A549 (cell line): Measurements from ENCODE around the gene DLGAP1. TPM values are rescaled to one million over a fixed set of nuclear protein-coding genes. Genes with fewer than 3 reads are reported as not detected.

ENCODE experiments used
- ATAC-seq, 2 experiments: fragments of 200-7000 bp in 1 of 2; fragments of >200 bp in 1 of 2; cut with Nextera tagmentation in 1 of 2; cut with Tn5 transposase in 1 of 2; 3 replicates each; pipeline versions ENCODE4 v1.8.0 to v1.9.1; 2018 to 2020; ENCODE audit warnings: mild to moderate bottlenecking in 1 of 2, moderate library complexity in 1 of 2
- CTCF ChIA-PET: fragments of 300-600 bp; sonication (Branson Sonifier 250); formaldehyde crosslinking; extraction: SDS; loops from one replicate; lab custom pipeline; 2021; ENCODE audit warnings: antibody characterized with exemption, inconsistent platforms; lab: Yijun Ruan, JAX
- POLR2A ChIA-PET: fragments of 350-600 bp; formaldehyde crosslinking; extraction: SDS; loops from one replicate; lab custom pipeline; 2021; ENCODE audit warnings: antibody characterized with exemption, inconsistent platforms; lab: Yijun Ruan, JAX
- DNase-seq, 2 experiments: peaks; one replicate each; pipeline versions ENCODE4 v3.0.0 to v3.0.0-alpha.2; 2011 to 2016; ENCODE audit warnings: low read depth in 1 of 2, low spot score in 1 of 2
- FAIRE-seq: peaks from 2 replicates; lab custom pipeline; 2011; peaks lifted over from hg19 to GRCh38; lab: Jason Lieb, UNC
- H3K27ac ChIP-seq, 2 experiments: fragments of >200 bp; sonication (Bioruptor Twin); formaldehyde crosslinking; 3 replicates each; pipeline ENCODE4 v1.5.1; 2016 to 2017
- H3K4me1 ChIP-seq: fragments of >200 bp; sonication (Bioruptor Twin); formaldehyde crosslinking; 3 replicates; pipeline ENCODE4 v1.6.1; 2016
- H3K4me2 ChIP-seq: fragments of >200 bp; sonication (Bioruptor Twin); formaldehyde crosslinking; 3 replicates; pipeline ENCODE4 v1.6.1; 2016
- H3K4me3 ChIP-seq: fragments of >200 bp; sonication (Bioruptor Twin); formaldehyde crosslinking; 3 replicates; pipeline ENCODE4 v1.5.1; 2016
- H3K9me3 ChIP-seq: fragments of >200 bp; sonication (Bioruptor Twin); formaldehyde crosslinking; 3 replicates; pipeline ENCODE4 v1.6.1; 2016
- BCL3 ChIP-seq: fragments of >200 bp; sonication (Bioruptor Twin); formaldehyde crosslinking; IDR thresholded peaks from 3 replicates; pipeline ENCODE4 v1.6.1; 2016
- BHLHE40 ChIP-seq: IDR thresholded peaks from 2 replicates; pipeline ENCODE4 v1.6.1; 2012; ENCODE audit warnings: low read depth, low read length, inconsistent platforms
- CBX2 ChIP-seq: fragments of 200-600 bp; sonication (generic); IDR thresholded peaks from 2 replicates; pipeline ENCODE4 v1.6.1; 2016; ENCODE audit warnings: low read depth, mild to moderate bottlenecking, borderline replicate concordance
- CEBPB ChIP-seq, 2 experiments: fragments of >200 bp in 1 of 2; sonication (Bioruptor Twin) in 1 of 2; formaldehyde crosslinking in 1 of 2; IDR thresholded peaks; 2 replicates each; pipeline ENCODE4 v1.6.1; 2012 to 2016
- CHD2 ChIP-seq: fragments of 150-350 bp; IDR thresholded peaks from 2 replicates; pipeline ENCODE4 v1.6.1; 2014; ENCODE audit warnings: low read length; ENCODE audit not compliant: partially characterized antibody
- E2F6 ChIP-seq: IDR thresholded peaks from 2 replicates; pipeline ENCODE4 v1.6.1; 2012; ENCODE audit warnings: low read depth, borderline replicate concordance
- FOSB ChIP-seq: fragments of 250-450 bp; sonication (Bioruptor Pico); IDR thresholded peaks from 2 replicates; pipeline ENCODE4 v1.5.0; 2020; ENCODE audit warnings: mild to moderate bottlenecking, moderate library complexity
- HMGXB4 ChIP-seq: fragments of 250-450 bp; sonication (Bioruptor Pico); IDR thresholded peaks from 2 replicates; pipeline ENCODE4 v1.5.0; 2021; ENCODE audit warnings: mild to moderate bottlenecking, moderate library complexity, borderline replicate concordance
- HOXA7 ChIP-seq: fragments of 250-450 bp; sonication (Bioruptor Pico); IDR thresholded peaks from 2 replicates; pipeline ENCODE4 v1.5.0; 2020; ENCODE audit warnings: mild to moderate bottlenecking, moderate library complexity
- HOXB13 ChIP-seq: fragments of 250-450 bp; sonication (Bioruptor Pico); IDR thresholded peaks from 2 replicates; pipeline ENCODE4 v1.5.0; 2020; ENCODE audit warnings: low read depth, mild to moderate bottlenecking, moderate library complexity
- KDM5A ChIP-seq: fragments of 200-600 bp; sonication (generic); IDR thresholded peaks from 2 replicates; pipeline ENCODE4 v1.6.1; 2016; ENCODE audit warnings: antibody characterized with exemption, mild to moderate bottlenecking
- NPAS2 ChIP-seq: fragments of 250-450 bp; sonication (Bioruptor Pico); IDR thresholded peaks from 2 replicates; pipeline ENCODE4 v1.8.0; 2022; ENCODE audit warnings: mild to moderate bottlenecking, moderate library complexity, borderline replicate concordance
- PBX3 ChIP-seq: IDR thresholded peaks from 2 replicates; pipeline ENCODE4 v1.6.1; 2012
- PHF8 ChIP-seq: fragments of 200-600 bp; sonication (generic); IDR thresholded peaks from 2 replicates; pipeline ENCODE4 v1.6.1; 2016; ENCODE audit warnings: low read depth, mild to moderate bottlenecking, antibody characterized with exemption, moderate library complexity, borderline replicate concordance
- POLR2A ChIP-seq: IDR thresholded peaks from 2 replicates; pipeline ENCODE4 v1.6.1; 2012; ENCODE audit warnings: mild to moderate bottlenecking, low read length
- RCOR1 ChIP-seq: fragments of 150-350 bp; IDR thresholded peaks from 2 replicates; pipeline ENCODE4 v1.6.1; 2014; ENCODE audit warnings: antibody characterized with exemption, low read length, low read depth
- SMC3 ChIP-seq: fragments of >200 bp; sonication (Bioruptor Twin); formaldehyde crosslinking; IDR thresholded peaks from 3 replicates; pipeline ENCODE4 v1.6.1; 2018; ENCODE audit warnings: inconsistent platforms
- SREBF2 ChIP-seq: fragments of 450-650 bp; IDR thresholded peaks from 2 replicates; pipeline ENCODE4 v1.6.1; 2014; ENCODE audit warnings: mild to moderate bottlenecking, moderate library complexity
- TFCP2L1 ChIP-seq: fragments of 250-450 bp; sonication (Bioruptor Pico); IDR thresholded peaks from 2 replicates; pipeline ENCODE4 v1.5.0; 2021; ENCODE audit warnings: mild to moderate bottlenecking
- USF2 ChIP-seq: fragments of 450-650 bp; IDR thresholded peaks from 2 replicates; pipeline ENCODE4 v1.6.1; 2014; ENCODE audit warnings: antibody characterized with exemption
- ZFP36 ChIP-seq: fragments of 450-650 bp; IDR thresholded peaks from 2 replicates; pipeline ENCODE4 v1.6.1; 2014; ENCODE audit warnings: borderline replicate concordance; ENCODE audit not compliant: partially characterized antibody
- ZNF302 ChIP-seq: fragments of 250-450 bp; sonication (Bioruptor Pico); IDR thresholded peaks from 2 replicates; pipeline ENCODE4 v1.9.0; 2021; ENCODE audit warnings: inconsistent platforms, mild to moderate bottlenecking, moderate library complexity
- ZSCAN20 ChIP-seq: fragments of 250-450 bp; sonication (Bioruptor Pico); IDR thresholded peaks from 2 replicates; pipeline ENCODE4 v1.8.0; 2022; ENCODE audit warnings: mild to moderate bottlenecking, moderate library complexity
- WGBS: methylation state at CpG from one replicate; pipeline ENCODE4 v1.1.6; 2017; ENCODE audit errors: missing lambda C conversion rate; 5-methylcytosine and 5-hydroxymethylcytosine counted together
- polyA plus RNA-seq, 4 experiments: library from polyadenylated mRNA; depleted of rRNA in 3 of 4; stranded (reverse); fragments of >200 nt; fragmentation: RNase III in 1 of 4; extraction: RNeasy Plus Mini Kit Qiagen cat#74134 plus additional on column Dnase treatment in 1 of 4; gene quantifications; 2 replicates in 3 of 4; 3 replicates in 1 of 4; pipeline ENCODE4 v1.2.3, GENCODE V29; 2011 to 2017

The DLGAP1 gene
- polyA plus RNA-seq, 2 of the 4 experiments (the other 2 are of a cell fraction), result 0.04 to 0.12 TPM

GRCh38 chr18:3605954-3606443 is 849.1 kb downstream of the DLGAP1 start:
- no peak for ATAC-seq
- FAIRE-seq, result no peak
- Histone ChIP-seq H3K4me2 (peak overlapping the region; percentile 90), H3K9me3 (no peaks in the 10 kb centered on the region), H3K4me1 (peaks cover 52% of the 10 kb centered on the region), H3K27ac (peak overlapping the region; percentile 99 to 100), H3K4me3 (peak overlapping the region; percentile 46)
- no peak for DNase-seq
- no peak for TF ChIP-seq SMC3
- no peak for TF ChIP-seq PHF8
- peak; percentile 22; the same call in 1 of the 2 replicates for TF ChIP-seq HOXB13 (CRISPR knock-in tag)
- POLR2A ChIA-PET, result interaction anchor here (0.7 to 2.1 kb wide), 10 partner anchors 10 to 158 kb away, joined by 3 to 26 read pairs (median 9); no protein-coding TSS in a partner anchor
- CTCF ChIA-PET, result interaction anchor here (1.0 to 1.7 kb wide), 3 partner anchors 21 to 60 kb away, joined by 4 to 13 read pairs (median 4); no protein-coding TSS in a partner anchor
- 8% methylated on average over 9 of the region's 9 CpGs for WGBS

- no peaks in the 10 kb centered on the region for H3K9me3 ChIP-seq
- no peak for ATAC-seq
- H3K4me1 ChIP-seq, result peaks cover 53% of the 10 kb centered on the region
- CTCF ChIA-PET, result interaction anchor here (0.7 to 1.7 kb wide), 4 partner anchors 17 to 61 kb away, joined by 3 to 13 read pairs (median 4); no protein-coding TSS in a partner anchor
- H3K4me3 ChIP-seq, result peak overlapping the region; percentile 46
- H3K4me2 ChIP-seq, result peak overlapping the region; percentile 90
- WGBS, result 5% methylated on average over 5 of the region's 5 CpGs
- POLR2A ChIA-PET, result interaction anchor here (0.7 to 2.1 kb wide), 11 partner anchors 9 to 344 kb away, joined by 3 to 26 read pairs (median 9); partner anchors contain the start of gene MYL12B
- FAIRE-seq, result no peak
- H3K27ac ChIP-seq, result peak overlapping the region; percentile 99 to 100
- DNase-seq, result no peak
- TF ChIP-seq HMGXB4 (CRISPR knock-in tag) (peak; percentile 75; the same call in 1 of the 2 replicates), ZSCAN20 (CRISPR knock-in tag) (peak; percentile 57; the same call in 1 of the 2 replicates), POLR2A (no peak), PBX3 (no peak), HOXA7 (CRISPR knock-in tag) (0 out of 2 replicates have a peak, but pooled peaks have one; percentile 15), TFCP2L1 (CRISPR knock-in tag) (no peak), ZFP36 (peak; percentile 18), CBX2 (no peak), ZNF302 (CRISPR knock-in tag) (0 out of 2 replicates have a peak, but pooled peaks have one; percentile 3)
- TF ChIP-seq, all 56 proteins: peak for 5
These were observed 849.6 kb downstream of the DLGAP1 start for GRCh38 chr18:3605486-3605952.

- Histone ChIP-seq H3K4me1 (peaks cover 58% of the 10 kb centered on the region), H3K4me2 (peak overlapping the region; percentile 90), H3K9me3 (no peaks in the 10 kb centered on the region), H3K27ac (peak overlapping the region; percentile 99 to 100), H3K4me3 (peak overlapping the region; percentile 46)
- FAIRE-seq (no peak), DNase-seq (peak in 1 of 2 experiments; percentile 94), ATAC-seq (peak; percentile 48 to 60)
- ChIA-PET CTCF (interaction anchor here (0.7 to 13.2 kb wide), 6 partner anchors 10 to 62 kb away, joined by 3 to 136 read pairs (median 10); no protein-coding TSS in a partner anchor), POLR2A (interaction anchor here (0.9 to 3.6 kb wide), 21 partner anchors 9 to 344 kb away, joined by 3 to 101 read pairs (median 15); partner anchors contain the start of gene MYL12B)
- WGBS, result under 1% methylated on average over 12 of the region's 12 CpGs
- TF ChIP-seq USF2 (no peak), NPAS2 (CRISPR knock-in tag) (no peak), HOXA7 (CRISPR knock-in tag) (0 out of 2 replicates have a peak, but pooled peaks have one; percentile 54), SREBF2 (no peak), E2F6 (no peak), RCOR1 (no peak), BHLHE40 (no peak), CBX2 (no peak), BCL3 (0 out of 3 replicates have a peak, but pooled peaks have one; percentile 40), PHF8 (no peak), KDM5A (no peak), CHD2 (no peak), CEBPB (IDR thresholded peaks at IDR 0.05) (peak; percentile 88 to 89), FOSB (CRISPR knock-in tag) (no peak)
These were observed 850.4 kb downstream of the DLGAP1 start for GRCh38 chr18:3604498-3605408.
